Thyroid gland (tissue), 4 donors: ENCODE measurements around the gene SMYD2.

Source experiments
- POLR2A ChIP-seq, 2 donors: fragments of 450-650 bp; IDR thresholded peaks; one replicate each; pipeline ENCODE4 v1.6.1; 2017; ENCODE audit warnings: antibody characterized with exemption in 2 of 2, mild to moderate bottlenecking in 2 of 2, moderate library complexity in 1 of 2
- TF ChIP-seq, protein P1 (sequence below), 6 experiments: fragments of 200-600 bp in 3 of 6; fragments of 450-650 bp in 3 of 6; sonication (generic) in 3 of 6; IDR thresholded peaks; one replicate each; pipeline ENCODE4 v1.5.1; 2016 to 2019; ENCODE audit warnings: antibody characterized with exemption in 6 of 6, mild to moderate bottlenecking in 2 of 6, inconsistent platforms in 1 of 6, moderate library complexity in 1 of 6

DNA sequence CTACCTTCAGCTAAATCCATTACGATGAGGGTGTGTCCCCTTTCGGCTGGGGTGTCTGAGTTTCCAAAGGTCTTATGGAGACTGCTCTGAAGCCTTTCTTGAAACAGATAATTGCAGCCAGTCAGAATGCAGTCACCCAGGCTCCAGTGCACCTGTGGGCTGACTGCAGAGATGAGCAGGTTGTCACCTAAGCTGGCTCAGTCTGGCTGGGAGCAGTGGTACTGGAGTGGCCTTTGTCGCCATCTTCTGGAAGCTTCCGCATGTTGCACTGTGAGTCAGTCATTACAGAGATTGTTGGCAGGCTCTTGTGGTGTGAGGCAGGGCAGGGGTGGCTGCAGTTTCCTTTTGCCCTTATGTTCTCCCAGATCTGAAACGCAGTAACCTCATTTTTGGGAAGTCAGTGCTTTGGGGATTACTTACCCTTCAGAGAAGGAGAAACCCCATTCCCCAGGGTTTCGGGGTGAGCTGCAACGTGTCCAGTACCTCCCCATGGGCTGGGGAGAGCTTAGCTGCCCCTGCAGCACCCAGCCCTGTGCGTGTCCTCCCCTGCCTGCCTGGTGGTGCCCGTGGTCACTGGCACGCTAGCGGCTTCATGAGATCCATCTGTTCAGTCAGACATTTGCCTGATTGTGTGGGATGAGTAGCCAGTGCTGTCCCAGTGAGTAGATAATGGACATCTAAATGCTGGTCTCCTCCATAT is 48.0 kb downstream of the SMYD2 start:
- TF ChIP-seq, protein P1, sequence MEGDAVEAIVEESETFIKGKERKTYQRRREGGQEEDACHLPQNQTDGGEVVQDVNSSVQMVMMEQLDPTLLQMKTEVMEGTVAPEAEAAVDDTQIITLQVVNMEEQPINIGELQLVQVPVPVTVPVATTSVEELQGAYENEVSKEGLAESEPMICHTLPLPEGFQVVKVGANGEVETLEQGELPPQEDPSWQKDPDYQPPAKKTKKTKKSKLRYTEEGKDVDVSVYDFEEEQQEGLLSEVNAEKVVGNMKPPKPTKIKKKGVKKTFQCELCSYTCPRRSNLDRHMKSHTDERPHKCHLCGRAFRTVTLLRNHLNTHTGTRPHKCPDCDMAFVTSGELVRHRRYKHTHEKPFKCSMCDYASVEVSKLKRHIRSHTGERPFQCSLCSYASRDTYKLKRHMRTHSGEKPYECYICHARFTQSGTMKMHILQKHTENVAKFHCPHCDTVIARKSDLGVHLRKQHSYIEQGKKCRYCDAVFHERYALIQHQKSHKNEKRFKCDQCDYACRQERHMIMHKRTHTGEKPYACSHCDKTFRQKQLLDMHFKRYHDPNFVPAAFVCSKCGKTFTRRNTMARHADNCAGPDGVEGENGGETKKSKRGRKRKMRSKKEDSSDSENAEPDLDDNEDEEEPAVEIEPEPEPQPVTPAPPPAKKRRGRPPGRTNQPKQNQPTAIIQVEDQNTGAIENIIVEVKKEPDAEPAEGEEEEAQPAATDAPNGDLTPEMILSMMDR (IDR thresholded peaks at IDR 0.05): peak; percentile 63 to 97 (median 92)
- no peak for TF ChIP-seq POLR2A (IDR thresholded peaks at IDR 0.05)
